Islet precursor cell (in vitro differentiated cells): ENCODE data around the gene CCDC107.
"Not testable (repeated sequence)": the region's sequence is repeated elsewhere in the genome, so short reads cannot be mapped to it uniquely, and the experiment has no call there.

Experiments used
- DNase-seq: peaks from one replicate; pipeline ENCODE4 v3.0.0-alpha.2; 2018

CCDC107 gene

GRCh38 chr9:35638751-35639150 is 19.3 kb upstream of the CCDC107 start:
- not testable (repeated sequence) for DNase-seq

GRCh38 chr9:35639225-35639624 is 18.9 kb upstream of the CCDC107 start:
- DNase-seq = not testable (repeated sequence)

GRCh38 chr9:35639631-35640030 is 18.5 kb upstream of the CCDC107 start:
- no peak for DNase-seq

- not testable (repeated sequence) for DNase-seq
Measured at GRCh38 chr9:35640431-35640830, 17.7 kb upstream of the CCDC107 start.

GRCh38 chr9:35641478-35641877 is 16.6 kb upstream of the CCDC107 start:
- not testable (repeated sequence) for DNase-seq

GRCh38 chr9:35643046-35643445 is 15.0 kb upstream of the CCDC107 start:
- no peak for DNase-seq

GRCh38 chr9:35645736-35646135 is 12.4 kb upstream of the CCDC107 start:
- not testable (repeated sequence) for DNase-seq

- peak; percentile 83 for DNase-seq
Measured at GRCh38 chr9:35646153-35646532, 11.9 kb upstream of the CCDC107 start.

GRCh38 chr9:35646533-35647265 is 11.4 kb upstream of the CCDC107 start:
- peak; percentile 95 for DNase-seq

GRCh38 chr9:35649431-35650340 is 8.4 kb upstream of the CCDC107 start:
- no peak for DNase-seq

- DNase-seq = no peak
Measured at GRCh38 chr9:35650341-35651158, 7.5 kb upstream of the CCDC107 start, which contains the start of gene SIT1. SIT1 (minus strand) TSS chr9:35650931; CDS start chr9:35650853, 78 bp downstream.

- DNase-seq = peak; percentile 77
Measured at GRCh38 chr9:35651956-35652828, 5.9 kb upstream of the CCDC107 start.

GRCh38 chr9:35652829-35653209 is 5.3 kb upstream of the CCDC107 start:
- peak; percentile 14 for DNase-seq

- DNase-seq = peak; percentile 7
Measured at GRCh38 chr9:35653611-35654010, 4.5 kb upstream of the CCDC107 start.

GRCh38 chr9:35656348-35656747 is 1.7 kb upstream of the CCDC107 start:
- no peak for DNase-seq

GRCh38 chr9:35656831-35657545 is 1.1 kb upstream of the CCDC107 start:
- no peak for DNase-seq

GRCh38 chr9:35657546-35658136 is 451 bp upstream of the CCDC107 start, which contains the start of gene RMRP:
RMRP (minus strand) TSS chr9:35658019.
- peak; percentile 99 for DNase-seq

- no peak for DNase-seq
Measured at GRCh38 chr9:35658968-35659220, 802 bp downstream of the CCDC107 start.

GRCh38 chr9:35659340-35659739 is 1.2 kb downstream of the CCDC107 start:
- DNase-seq = no peak

- no peak for DNase-seq
Measured at GRCh38 chr9:35660966-35661415, 2.9 kb downstream of the CCDC107 start.

GRCh38 chr9:35661756-35662350 is 3.8 kb downstream of the CCDC107 start:
- DNase-seq = no peak
